Hepatocyte (in vitro differentiated cells): Measurements from ENCODE around the gene SH3RF3. TPM values are rescaled to one million over a fixed set of nuclear protein-coding genes. Genes with fewer than 3 reads are reported as not detected.

Experiments
- DNase-seq: peaks from one replicate; pipeline ENCODE4 v3.0.0-alpha.2; 2016; ENCODE audit warnings: low spot score
- H2AFZ ChIP-seq: fragments of 200-600 bp; sonication (generic); 2 replicates; pipeline ENCODE4 v1.6.0; 2016; ENCODE audit warnings: antibody characterized with exemption, mild to moderate bottlenecking
- H3K27ac ChIP-seq: fragments of 200-600 bp; sonication (generic); 2 replicates; pipeline ENCODE4 v1.5.1; 2016; ENCODE audit warnings: mild to moderate bottlenecking
- H3K27me3 ChIP-seq: fragments of 200-600 bp; sonication (generic); 2 replicates; pipeline ENCODE4 v1.6.1; 2016
- H3K36me3 ChIP-seq: fragments of 200-600 bp; sonication (generic); replicated peaks from 2 replicates; pipeline ENCODE4 v1.5.1; 2016; ENCODE audit warnings: low read depth; ENCODE audit not compliant: insufficient read depth
- H3K4me1 ChIP-seq: fragments of 200-600 bp; sonication (generic); 2 replicates; pipeline ENCODE4 v1.5.1; 2016; ENCODE audit warnings: mild to moderate bottlenecking, moderate library complexity; ENCODE audit not compliant: insufficient read depth
- H3K4me2 ChIP-seq: fragments of 200-600 bp; sonication (generic); 2 replicates; pipeline ENCODE4 v1.6.0; 2016
- H3K4me3 ChIP-seq: fragments of 200-600 bp; sonication (generic); 2 replicates; pipeline ENCODE4 v1.5.1; 2016; ENCODE audit warnings: mild to moderate bottlenecking
- H3K79me2 ChIP-seq: fragments of 200-600 bp; sonication (generic); 2 replicates; pipeline ENCODE4 v1.6.0; 2017; ENCODE audit warnings: mild to moderate bottlenecking
- H3K9me2 ChIP-seq: fragments of 200-600 bp; sonication (generic); replicated peaks from 2 replicates; pipeline ENCODE4 v1.6.0; 2017; ENCODE audit warnings: mild to moderate bottlenecking; ENCODE audit not compliant: insufficient read depth
- H3K9me3 ChIP-seq: fragments of 200-600 bp; sonication (generic); 2 replicates; pipeline ENCODE4 v1.5.1; 2016; ENCODE audit warnings: low read depth, mild to moderate bottlenecking
- H4K20me1 ChIP-seq: fragments of 200-600 bp; sonication (generic); 2 replicates; pipeline ENCODE4 v1.6.0; 2016; ENCODE audit warnings: mild to moderate bottlenecking; ENCODE audit not compliant: insufficient read depth, poor library complexity, severe bottlenecking
- EZH2 ChIP-seq: fragments of 200-600 bp; sonication (generic); IDR thresholded peaks from 2 replicates; pipeline ENCODE4 v1.6.1; 2016; ENCODE audit warnings: antibody characterized with exemption, mild to moderate bottlenecking, borderline replicate concordance
- EZH2phosphoT487 ChIP-seq: fragments of 200-600 bp; sonication (generic); IDR thresholded peaks from one replicate; pipeline ENCODE4 v1.6.1; 2018; ENCODE audit warnings: antibody characterized with exemption, mild to moderate bottlenecking, low read depth, moderate library complexity; ENCODE audit not compliant: unreplicated experiment, severe bottlenecking
- WGBS: methylation state at CpG from one replicate; pipeline ENCODE4 v1.1.6; 2016; ENCODE audit warnings: low lambda C conversion rate; ENCODE audit errors: missing lambda C conversion rate; 5-methylcytosine and 5-hydroxymethylcytosine counted together
- polyA plus RNA-seq: library from polyadenylated mRNA; unstranded; fragments of >200 nt; fragmentation: Nextera tagmentation; extraction: Ambion mirVana; gene quantifications from 2 replicates; pipeline ENCODE4 v1.2.1, GENCODE V29; 2016
- total RNA-seq: library from RNA; depleted of rRNA; stranded (reverse); fragments of >200 nt; gene quantifications from 2 replicates; pipeline ENCODE4 v1.2.3, GENCODE V29; 2014
- TF ChIP-seq, protein P1 (sequence below): fragments of 200-600 bp; sonication (generic); IDR thresholded peaks from 2 replicates; pipeline ENCODE4 v1.5.1; 2016; ENCODE audit warnings: antibody characterized with exemption, mild to moderate bottlenecking; ENCODE audit not compliant: poor library complexity

SH3RF3 gene
- total and polyA plus RNA-seq, 2 experiments from 2014 or later = 1.9 to 2.1 TPM

DNA sequence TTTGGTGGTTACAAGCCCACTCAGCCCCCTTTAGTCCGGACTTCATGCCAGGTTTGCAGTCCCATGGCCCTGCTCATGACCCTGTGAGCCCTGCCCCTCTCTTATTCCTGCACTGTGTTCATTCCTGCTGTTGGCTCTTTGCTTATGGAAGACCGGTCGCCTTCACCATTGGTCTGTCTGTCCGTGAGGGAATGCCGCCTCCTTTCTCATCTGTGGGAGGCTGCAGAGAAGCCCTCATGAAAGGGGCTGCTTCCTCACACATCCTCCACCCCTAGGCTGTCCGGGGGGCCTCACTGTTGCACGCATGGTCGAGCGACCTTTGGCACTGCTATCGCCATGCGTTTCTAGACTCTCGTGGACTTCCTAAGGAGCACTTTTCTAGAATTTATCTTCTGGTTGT is 16.3 kb downstream of the SH3RF3 start:
- no peaks in the 10 kb centered on the region for H4K20me1 ChIP-seq
- WGBS = 94% methylated on average over 12 of the region's 12 CpGs
- H3K79me2 ChIP-seq = no peaks in the 10 kb centered on the region

DNA sequence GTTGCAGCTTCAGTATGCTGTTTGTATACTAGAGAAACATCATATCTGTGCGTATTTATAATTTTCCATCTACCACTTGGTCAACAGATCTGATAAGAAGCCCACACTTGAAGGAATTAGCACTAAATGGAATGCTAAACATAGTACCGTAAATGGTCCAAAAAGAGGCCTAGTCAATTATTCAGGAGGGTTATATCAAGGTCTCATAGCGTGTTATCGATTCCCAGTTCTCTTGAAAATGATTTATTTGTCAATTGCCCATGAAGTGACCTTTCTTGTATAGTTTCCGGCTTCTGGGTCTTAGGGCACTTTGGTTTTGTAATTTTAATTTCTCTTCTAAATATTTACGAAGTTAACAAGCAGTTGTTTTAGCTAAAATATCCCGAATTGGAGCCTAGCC is 18.4 kb downstream of the SH3RF3 start:
- H3K4me1 ChIP-seq = no peaks in the 10 kb centered on the region
- whole genome bisulfite sequencing = 93% methylated on average over 7 of the region's 7 CpGs
- H3K4me3 ChIP-seq = no peak overlapping the region
- H2AFZ ChIP-seq = no peak overlapping the region
- TF ChIP-seq EZH2phosphoT487 = no peak
- no peak for TF ChIP-seq EZH2
- TF ChIP-seq, protein P1, sequence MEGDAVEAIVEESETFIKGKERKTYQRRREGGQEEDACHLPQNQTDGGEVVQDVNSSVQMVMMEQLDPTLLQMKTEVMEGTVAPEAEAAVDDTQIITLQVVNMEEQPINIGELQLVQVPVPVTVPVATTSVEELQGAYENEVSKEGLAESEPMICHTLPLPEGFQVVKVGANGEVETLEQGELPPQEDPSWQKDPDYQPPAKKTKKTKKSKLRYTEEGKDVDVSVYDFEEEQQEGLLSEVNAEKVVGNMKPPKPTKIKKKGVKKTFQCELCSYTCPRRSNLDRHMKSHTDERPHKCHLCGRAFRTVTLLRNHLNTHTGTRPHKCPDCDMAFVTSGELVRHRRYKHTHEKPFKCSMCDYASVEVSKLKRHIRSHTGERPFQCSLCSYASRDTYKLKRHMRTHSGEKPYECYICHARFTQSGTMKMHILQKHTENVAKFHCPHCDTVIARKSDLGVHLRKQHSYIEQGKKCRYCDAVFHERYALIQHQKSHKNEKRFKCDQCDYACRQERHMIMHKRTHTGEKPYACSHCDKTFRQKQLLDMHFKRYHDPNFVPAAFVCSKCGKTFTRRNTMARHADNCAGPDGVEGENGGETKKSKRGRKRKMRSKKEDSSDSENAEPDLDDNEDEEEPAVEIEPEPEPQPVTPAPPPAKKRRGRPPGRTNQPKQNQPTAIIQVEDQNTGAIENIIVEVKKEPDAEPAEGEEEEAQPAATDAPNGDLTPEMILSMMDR = no peak
- H3K9me3 ChIP-seq = no peaks in the 10 kb centered on the region
- no peaks in the 10 kb centered on the region for H4K20me1 ChIP-seq
- H3K9me2 ChIP-seq = no peaks in the 10 kb centered on the region
- no peaks in the 10 kb centered on the region for H3K36me3 ChIP-seq
- H3K79me2 ChIP-seq = no peaks in the 10 kb centered on the region
- no peak overlapping the region for H3K4me2 ChIP-seq
- H3K27ac ChIP-seq = no peak overlapping the region
- H3K27me3 ChIP-seq = no peaks in the 10 kb centered on the region
- DNase-seq = no peak

More for the DNA sequence above, 16.3 kb downstream of the SH3RF3 start:
- Histone ChIP-seq H3K27ac (no peak overlapping the region), H3K9me2 (no peaks in the 10 kb centered on the region), H3K4me1 (no peaks in the 10 kb centered on the region), H3K4me3 (no peak overlapping the region), H3K36me3 (no peaks in the 10 kb centered on the region), H3K9me3 (no peaks in the 10 kb centered on the region), H3K27me3 (no peaks in the 10 kb centered on the region), H3K4me2 (no peak overlapping the region), H2AFZ (no peak overlapping the region)
- no peak for DNase-seq
- TF ChIP-seq, protein P1 = no peak

DNA sequence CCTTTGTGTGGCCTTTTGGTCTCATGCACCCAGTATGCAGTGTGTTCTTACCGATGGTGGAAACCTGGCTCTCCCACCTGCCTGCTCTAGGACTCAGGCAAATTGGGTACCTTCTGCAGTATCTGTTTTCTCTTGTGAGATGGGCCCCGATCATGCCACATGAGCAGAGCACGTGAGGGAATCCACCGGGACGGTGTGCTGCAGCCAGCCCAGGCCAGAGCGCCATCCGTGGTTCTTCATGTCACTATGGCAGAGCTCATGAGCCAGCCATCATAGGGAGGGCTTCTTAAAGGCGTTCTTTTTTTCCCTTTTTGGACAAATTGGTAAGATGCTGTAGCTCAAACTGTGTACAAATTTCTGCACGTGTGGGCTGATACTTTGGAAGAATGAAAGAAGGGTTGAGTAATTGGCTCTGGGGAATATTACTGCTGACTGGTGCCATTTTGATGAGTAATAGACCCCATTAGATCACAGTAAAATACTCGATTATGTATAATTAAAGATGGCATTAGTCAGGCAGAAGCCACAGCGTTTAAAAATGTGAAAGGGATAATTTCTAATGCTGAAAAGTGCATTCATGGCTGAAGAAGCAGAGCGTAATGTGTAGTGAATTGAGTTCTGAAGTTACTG is 19.2 kb downstream of the SH3RF3 start:
- Histone ChIP-seq H3K4me2 (no peak overlapping the region), H3K79me2 (no peaks in the 10 kb centered on the region), H2AFZ (no peak overlapping the region), H4K20me1 (no peaks in the 10 kb centered on the region), H3K36me3 (no peaks in the 10 kb centered on the region), H3K9me2 (no peaks in the 10 kb centered on the region), H3K9me3 (no peaks in the 10 kb centered on the region), H3K27ac (no peak overlapping the region), H3K4me3 (no peak overlapping the region), H3K27me3 (no peaks in the 10 kb centered on the region), H3K4me1 (no peaks in the 10 kb centered on the region)
- TF ChIP-seq EZH2phosphoT487 (no peak), EZH2 (no peak)
- TF ChIP-seq, protein P1 = no peak
- DNase-seq = no peak
- WGBS = 89% methylated on average over 12 of the region's 12 CpGs
